Stomach (tissue), 4 donors: ENCODE measurements around the gene KRTAP12-2.

ENCODE experiments used
- CTCF ChIP-seq, 7 experiments: fragments of 450-650 bp in 4 of 7; fragments of 200-600 bp in 3 of 7; sonication (generic) in 3 of 7; IDR thresholded peaks; one replicate each; pipeline ENCODE4 v1.5.1; 2016 to 2019; ENCODE audit warnings: antibody characterized with exemption in 7 of 7, control low read depth in 2 of 7, mild to moderate bottlenecking in 1 of 7
- EP300 ChIP-seq: sonication (generic); formaldehyde crosslinking; IDR thresholded peaks from one replicate; pipeline ENCODE4 v1.6.1; 2017; ENCODE audit warnings: antibody characterized with exemption
- POLR2A ChIP-seq, 4 donors: fragments of 450-650 bp; IDR thresholded peaks; one replicate each; pipeline ENCODE4 v1.6.1; 2016; ENCODE audit warnings: antibody characterized with exemption in 4 of 4, control low read depth in 2 of 4, mild to moderate bottlenecking in 1 of 4, moderate library complexity in 1 of 4

- TF ChIP-seq CTCF (IDR thresholded peaks at IDR 0.05) (no peak), EP300 (no peak), POLR2A (IDR thresholded peaks at IDR 0.05) (no peak)
Measured at GRCh38 chr21:44653656-44654575, 12.8 kb downstream of the KRTAP12-2 start.
